SIG-M5 treated with dmso at 0.1 percent for 504 hours (cell line): ENCODE measurements around the gene OR10A3.

Experiments used
- DNase-seq: peaks from one replicate; lab custom pipeline; 2025; ENCODE audit not compliant: unreplicated experiment; lab: John Stamatoyannopoulos, UW

OR10A3 gene

DNA sequence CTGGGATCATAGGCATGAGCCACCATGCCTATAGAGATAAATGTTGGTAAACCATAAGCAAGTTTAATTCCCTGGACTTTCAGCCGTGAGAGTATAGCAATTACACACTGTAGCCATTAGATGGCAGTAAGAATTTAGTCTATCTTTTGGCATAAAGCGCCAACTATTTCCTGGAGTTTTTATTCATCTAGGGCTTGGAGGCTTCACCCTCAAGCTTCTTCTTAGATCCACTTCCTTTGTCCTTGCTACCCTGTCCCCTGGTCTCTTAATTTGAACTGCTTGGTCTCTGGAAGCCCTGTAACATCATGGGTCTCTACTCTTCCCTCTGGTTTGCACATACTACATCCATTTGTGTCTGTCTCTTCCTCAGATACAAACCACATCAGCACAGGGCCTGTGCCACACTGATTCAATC is 48.7 kb downstream of the OR10A3 start:
- DNase-seq, result peak; percentile 56

DNA sequence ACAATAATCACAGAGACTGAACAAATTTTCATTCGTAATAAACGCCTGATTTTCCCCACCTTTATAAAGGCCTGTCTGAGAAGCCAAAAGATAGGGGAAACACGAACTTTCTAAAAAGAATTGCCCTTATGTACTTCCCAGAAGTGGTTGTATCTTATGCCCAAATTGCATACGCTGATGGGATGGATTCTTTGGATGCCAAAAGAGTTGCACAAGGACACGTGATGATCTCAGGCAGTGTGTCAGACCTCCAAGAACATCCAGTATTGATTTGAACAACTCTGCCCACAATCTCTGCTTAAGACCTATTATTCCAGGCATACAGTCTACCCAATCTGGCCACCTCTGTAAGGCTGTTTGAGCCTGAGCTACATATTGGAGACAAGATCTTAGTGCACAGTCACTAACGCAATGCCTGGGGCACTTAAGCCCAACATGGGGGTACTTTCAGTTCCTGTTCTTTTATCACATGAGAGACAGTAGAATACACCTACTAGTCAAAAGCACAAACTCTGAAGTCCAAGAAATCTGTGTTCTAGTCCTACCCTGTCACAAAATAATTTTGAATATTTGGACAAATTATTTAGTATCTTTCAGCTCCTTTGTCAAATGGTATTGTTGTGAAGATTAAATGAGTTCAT is 49.3 kb downstream of the OR10A3 start:
- peak; percentile 46 for DNase-seq

DNA sequence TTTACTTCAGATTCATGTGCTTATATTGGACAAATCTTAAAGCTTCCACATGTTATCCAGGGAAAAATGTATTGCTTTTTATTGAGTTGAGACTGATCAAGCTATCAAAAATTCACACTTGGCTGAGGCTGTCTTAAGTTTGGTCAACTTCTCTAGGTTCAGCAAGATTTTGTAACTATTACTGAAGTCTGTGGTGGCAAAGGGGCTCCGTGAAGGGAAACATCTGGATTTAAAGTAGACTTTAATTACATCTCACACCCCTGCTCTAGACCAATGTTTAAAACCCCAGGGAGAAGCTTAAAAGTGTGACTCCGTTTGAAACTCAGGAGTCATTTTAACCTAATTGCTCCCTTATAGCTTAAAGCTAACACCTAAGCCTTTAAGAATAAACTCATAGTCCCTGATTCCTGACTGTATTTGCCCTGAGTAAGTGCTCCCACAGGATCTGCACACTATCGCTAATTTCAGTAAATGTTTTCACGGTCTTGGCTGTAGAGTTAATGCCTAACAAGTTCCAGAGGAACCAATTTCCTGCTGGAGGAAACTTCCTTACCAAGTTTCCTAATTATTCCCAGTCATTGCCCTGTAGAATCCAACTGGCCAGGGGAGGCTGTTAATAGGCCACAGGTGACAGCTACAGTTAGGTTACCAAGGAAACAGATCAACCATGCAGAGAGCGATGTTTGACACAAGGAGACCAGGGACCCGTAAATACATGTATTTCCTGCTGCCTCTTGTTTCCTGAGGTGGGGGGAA is 50.9 kb downstream of the OR10A3 start:
- no peak for DNase-seq

DNA sequence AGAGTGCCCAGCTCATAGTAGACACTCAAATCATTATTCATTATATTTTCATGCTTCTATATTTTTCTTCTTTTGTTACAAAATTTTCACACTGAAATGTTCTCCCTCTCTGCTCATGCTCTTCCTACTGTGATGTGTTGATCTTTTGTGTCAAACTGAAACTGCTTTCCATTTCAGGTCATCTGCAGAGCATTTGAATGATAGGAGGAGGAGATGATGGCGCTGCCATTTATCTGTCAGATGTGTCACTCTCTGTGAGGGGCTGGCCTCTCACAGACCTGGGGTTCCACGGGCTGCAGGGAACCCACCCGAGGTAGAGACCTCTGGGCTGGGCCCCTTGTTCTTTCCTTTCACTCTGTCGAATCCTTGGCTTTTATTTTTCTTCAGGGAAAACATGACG is 51.5 kb downstream of the OR10A3 start:
- DNase-seq, result no peak
